ENCODE results near the gene LTB4R.
A peak's percentile ranks its signal among the peaks of the same experiment; 100 is the strongest.

LTB4R gene

DNA sequence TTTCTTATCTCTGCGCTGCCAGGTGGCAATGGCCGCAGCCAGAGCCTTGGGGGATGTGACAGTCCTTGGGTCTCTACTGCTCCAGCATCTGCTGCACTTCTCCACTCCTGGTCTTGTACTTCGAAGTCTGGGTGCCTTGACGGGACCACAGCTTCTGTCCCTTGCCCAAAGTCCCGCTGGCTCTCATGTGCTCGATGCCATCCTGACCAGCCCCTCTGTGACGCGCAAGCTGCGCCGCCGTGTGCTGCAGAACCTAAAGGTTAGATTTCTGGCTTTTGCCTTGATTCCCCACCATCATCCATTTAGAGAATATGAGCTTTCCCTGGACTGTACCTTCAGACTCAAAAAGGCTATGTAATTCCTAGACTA, 7.3 kb upstream of the LTB4R start:
- no peak for DNase-seq

GRCh38 chr14:24307156-24307574, 4.1 kb upstream of the LTB4R start:
- no peak for DNase-seq

GRCh38 chr14:24307575-24308341, 3.5 kb upstream of the LTB4R start, which contains the start of gene CIDEB:
CIDEB (minus strand) TSS chr14:24307977; CDS start chr14:24307858, 119 bp downstream.
- peak; percentile 57 for DNase-seq

GRCh38 chr14:24308342-24309124, 2.8 kb upstream of the LTB4R start:
- DNase-seq = no peak

DNA sequence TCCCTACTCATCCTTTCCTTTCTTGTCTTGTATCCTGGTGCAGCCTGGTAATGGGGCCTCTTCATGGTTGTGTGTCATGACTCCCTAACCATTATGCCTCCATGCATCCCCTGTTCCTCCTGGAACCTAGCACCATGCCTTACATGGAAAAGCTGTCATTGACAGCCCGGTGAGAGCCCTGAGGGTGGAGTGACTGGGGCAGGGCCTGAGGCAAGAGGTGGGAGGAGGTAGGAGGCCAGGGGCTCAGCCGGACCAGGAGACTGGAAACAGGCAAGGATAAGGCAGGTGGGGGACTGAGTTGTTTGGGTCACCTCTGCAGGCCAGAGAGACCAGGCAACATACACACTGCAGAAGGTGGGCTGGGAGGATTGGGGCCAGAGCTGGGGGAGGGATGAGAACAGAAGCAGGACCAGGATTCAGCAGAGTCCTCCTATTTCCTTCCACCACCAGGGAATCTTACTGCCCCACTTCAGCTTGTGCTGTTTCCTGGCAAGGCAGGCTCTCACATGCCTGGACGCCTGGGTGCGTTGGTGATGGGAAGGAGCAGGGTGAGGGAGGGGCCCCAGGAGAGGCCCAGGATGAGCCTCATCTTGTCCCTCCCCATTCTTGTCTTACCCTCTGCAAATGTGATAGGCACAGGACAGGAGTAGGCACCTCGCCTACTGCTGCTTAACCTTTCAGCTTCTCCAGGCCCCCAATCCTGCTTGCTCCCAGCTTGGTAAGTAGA, 1.6 kb upstream of the LTB4R start, which contains the start of gene LTB4R2:
LTB4R2 (plus strand) TSS at position 603 of the 727 bp plus-strand sequence. CDS start 525 bp downstream, outside the sequence.
- DNase-seq = no peak

DNA sequence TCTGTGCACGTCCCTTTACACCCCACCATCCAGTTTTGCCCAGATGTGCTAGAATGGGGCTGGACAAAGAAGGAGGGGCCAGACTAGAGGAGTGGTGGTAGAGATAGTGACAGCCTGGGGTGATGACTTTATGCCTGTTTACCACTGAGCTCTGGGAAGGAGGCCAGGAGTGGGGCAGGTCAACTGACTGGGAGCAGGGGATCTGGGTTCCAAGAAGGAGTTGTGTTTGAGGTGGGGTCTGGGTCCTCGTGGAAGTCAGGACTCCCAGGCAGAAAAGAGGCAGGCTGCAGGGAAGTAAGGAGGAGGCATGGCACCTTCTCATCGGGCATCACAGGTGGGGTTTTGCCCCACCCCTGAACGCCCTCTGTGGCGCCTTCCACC, 1.0 kb upstream of the LTB4R start:
- no peak for DNase-seq

DNA sequence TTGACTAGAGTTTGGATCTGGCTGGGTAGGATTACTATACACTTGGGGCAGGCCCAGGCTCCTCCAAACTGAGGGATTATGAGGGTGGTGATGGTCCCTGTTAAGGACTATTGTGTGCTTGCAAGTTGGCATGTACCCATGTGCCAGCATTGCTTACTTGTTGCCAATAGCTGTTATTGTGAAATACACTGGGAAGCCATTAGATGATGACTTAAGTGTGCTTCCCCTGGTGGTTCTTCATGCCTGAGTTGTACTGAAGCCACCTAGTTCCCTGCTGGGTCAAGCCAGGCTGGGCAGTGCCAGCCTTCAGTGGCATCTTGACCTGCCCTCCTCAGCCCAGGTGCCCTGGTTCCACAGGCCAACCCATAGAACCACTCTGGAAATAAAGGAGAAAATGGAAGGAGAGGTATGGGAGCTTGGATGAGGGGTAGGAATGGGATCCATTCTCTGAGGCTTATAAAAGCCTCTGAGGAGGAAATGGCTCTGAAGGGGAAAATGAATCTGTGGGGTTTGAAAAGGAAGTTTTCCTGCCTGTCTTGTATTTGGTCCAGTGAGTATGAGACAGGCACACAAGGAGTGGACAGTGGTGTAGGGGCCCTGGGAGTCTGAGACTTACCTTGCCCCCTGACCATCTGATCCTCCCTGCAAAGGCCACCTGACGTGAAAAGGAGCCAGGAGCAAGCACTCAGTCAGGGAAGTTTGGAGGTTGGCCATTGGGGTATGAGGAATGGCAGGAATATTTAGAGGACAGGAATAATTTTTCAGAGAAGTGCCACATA, 724 bp downstream of the LTB4R start:
- DNase-seq = no peak

- DNase-seq = no peak
These were observed 1.6 kb downstream of the LTB4R start for GRCh38 chr14:24312736-24313507.

DNA sequence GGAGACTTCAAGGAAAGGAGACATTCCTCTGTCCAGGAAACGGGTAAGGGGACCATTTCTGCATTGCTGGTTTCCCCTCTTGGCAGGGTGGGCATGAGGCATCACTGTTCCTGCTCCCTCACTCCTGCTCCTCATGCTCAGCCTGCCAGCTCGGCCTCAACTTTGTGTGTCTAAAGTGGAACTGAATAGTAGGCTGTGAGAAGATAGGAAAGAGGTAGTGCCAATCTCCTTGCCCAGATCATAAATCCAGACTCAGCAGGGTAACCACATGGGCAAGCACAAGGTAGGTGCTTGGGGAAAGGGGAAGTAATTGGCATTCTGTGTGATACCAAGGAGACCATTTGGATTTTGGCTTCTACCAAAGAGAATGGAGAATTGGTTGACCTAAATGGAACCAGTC, 2.6 kb downstream of the LTB4R start:
- no peak for DNase-seq

DNA sequence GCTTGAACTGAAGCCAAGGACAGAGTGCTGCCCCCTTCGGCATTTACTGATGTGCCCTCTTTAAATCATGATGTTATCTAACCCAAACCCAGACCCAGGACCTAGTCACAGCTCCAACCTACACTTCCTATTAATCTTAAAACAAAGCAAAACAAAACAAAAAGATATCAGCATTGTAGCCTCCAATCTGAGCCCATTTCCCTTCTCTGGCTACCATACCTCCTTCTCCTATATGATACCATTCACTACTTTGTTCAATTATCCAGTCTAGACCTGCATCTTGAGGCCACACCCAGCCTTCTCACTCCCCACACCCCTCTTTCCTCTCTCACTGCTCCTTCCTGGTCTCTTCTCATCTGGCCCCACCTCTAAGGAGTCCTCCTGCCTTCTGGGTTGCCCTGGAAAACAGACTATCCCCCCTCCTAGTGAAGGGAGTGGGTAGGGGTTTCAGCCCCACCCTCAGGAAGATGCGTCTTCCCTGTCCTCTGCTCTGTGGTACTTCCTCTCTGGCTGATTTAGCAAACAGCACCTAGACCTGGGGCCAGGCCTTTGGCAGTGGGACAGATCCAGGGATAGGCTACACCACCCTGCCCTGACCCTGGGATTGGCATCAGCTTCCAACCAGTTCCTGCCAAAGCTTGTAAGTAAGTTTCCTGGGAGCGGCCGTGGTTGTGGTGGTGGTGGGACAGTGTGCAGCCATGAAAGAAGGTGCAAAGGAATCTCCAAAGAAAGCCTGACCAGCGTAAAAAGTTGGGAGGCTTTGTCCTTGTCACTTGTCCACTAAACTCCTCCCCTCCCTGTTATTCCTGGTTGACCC, 3.3 kb downstream of the LTB4R start:
- DNase-seq = no peak

DNA sequence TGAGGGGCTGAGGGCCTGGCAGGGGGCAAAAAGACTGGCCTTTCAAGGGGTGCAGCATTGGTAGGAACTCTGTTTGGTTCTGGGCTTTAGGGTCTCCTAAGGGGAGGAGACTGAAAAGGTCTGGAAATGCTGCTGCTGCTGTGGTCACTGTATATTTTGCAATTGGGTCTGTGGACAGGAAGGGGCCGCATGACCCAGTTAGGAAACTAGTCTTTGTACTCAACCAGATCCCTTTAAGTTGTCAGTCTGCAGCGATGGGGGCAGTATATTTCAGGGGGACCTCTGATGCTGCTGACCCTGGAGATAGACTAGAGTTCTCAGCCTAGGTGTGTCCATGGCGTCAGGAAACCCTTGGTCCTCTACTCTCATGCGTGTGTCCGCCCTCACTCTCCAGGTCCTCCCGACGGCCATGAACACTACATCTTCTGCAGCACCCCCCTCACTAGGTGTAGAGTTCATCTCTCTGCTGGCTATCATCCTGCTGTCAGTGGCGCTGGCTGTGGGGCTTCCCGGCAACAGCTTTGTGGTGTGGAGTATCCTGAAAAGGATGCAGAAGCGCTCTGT, 4.0 kb downstream of the LTB4R start:
- no peak for DNase-seq

GRCh38 chr14:24315807-24316596, 4.7 kb downstream of the LTB4R start:
- DNase-seq = no peak

GRCh38 chr14:24316597-24316950, 5.3 kb downstream of the LTB4R start:
- no peak for DNase-seq

- DNase-seq = no peak
These were observed 6.0 kb downstream of the LTB4R start for GRCh38 chr14:24317141-24317928.

- DNase-seq = no peak
These were observed 10.1 kb downstream of the LTB4R start for GRCh38 chr14:24321212-24321975.

DNA sequence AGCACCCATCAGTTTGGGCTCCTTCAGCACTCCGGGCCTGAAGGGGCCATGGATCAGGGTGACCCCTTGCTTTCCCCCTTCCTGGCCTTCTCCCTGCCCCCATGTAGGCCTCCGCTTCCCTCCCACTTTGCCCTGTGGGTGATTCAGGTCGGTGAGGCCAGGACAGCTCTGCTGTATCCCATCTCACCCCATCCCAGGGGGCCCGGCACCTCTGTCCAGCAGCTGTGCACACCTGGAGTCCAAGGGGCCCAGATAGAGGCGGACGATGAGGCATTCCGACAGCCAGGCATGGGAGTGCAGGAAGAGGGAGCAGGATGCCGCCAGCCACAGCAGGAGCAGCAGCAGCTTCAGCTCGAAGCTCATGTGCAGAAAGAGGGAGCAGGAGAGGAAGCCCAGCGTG, 11.4 kb downstream of the LTB4R start:
- DNase-seq = no peak

DNA sequence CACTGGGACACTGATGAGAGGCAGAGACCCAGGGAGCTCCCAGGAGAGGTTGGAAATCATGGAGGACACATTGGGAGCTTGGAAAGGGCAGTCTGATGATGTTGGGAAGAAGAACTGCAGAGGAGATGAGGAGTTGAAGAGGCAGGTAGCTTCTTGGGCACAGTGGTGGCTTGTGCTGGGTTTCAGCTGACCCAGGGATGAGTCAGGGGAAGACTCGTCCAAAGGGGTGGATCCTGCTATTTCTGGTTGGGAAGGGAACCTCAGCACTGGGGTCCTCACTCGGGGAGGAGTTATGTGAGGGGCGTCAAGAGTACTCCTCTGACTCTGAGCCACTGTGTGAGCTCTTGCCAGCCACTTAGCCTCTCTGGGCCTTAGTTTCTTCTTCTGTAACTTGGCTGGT, 12.0 kb downstream of the LTB4R start:
- DNase-seq = no peak

- DNase-seq = no peak
These were observed 12.7 kb downstream of the LTB4R start for GRCh38 chr14:24324024-24324423.
